ENCODE measurements around the gene CASQ2. TPM values are rescaled to one million over a fixed set of nuclear protein-coding genes. Genes with fewer than 3 reads are reported as not detected.

CASQ2 gene
- total and polyA plus RNA-seq, 2 of the 13 experiments (the other 11 are each of a cell fraction or from before 2014, with no cell fraction given): not detected

- TF ChIP-seq, protein P1, sequence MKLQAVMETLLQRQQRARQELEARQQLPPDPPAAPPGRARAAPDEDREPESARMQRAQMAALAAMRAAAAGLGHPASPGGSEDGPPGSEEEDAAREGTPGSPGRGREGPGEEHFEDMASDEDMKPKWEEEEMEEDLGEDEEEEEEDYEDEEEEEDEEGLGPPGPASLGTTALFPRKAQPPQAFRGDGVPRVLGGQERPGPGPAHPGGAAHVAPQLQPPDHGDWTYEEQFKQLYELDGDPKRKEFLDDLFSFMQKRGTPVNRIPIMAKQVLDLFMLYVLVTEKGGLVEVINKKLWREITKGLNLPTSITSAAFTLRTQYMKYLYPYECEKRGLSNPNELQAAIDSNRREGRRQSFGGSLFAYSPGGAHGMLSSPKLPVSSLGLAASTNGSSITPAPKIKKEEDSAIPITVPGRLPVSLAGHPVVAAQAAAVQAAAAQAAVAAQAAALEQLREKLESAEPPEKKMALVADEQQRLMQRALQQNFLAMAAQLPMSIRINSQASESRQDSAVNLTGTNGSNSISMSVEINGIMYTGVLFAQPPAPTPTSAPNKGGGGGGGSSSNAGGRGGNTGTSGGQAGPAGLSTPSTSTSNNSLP (IDR thresholded peaks at IDR 0.05; ENCODE audit: low read depth, low read length): no peak
These were observed 113.2 kb downstream of the CASQ2 start (continued) for GRCh38 chr1:115655306-115655663.

DNA sequence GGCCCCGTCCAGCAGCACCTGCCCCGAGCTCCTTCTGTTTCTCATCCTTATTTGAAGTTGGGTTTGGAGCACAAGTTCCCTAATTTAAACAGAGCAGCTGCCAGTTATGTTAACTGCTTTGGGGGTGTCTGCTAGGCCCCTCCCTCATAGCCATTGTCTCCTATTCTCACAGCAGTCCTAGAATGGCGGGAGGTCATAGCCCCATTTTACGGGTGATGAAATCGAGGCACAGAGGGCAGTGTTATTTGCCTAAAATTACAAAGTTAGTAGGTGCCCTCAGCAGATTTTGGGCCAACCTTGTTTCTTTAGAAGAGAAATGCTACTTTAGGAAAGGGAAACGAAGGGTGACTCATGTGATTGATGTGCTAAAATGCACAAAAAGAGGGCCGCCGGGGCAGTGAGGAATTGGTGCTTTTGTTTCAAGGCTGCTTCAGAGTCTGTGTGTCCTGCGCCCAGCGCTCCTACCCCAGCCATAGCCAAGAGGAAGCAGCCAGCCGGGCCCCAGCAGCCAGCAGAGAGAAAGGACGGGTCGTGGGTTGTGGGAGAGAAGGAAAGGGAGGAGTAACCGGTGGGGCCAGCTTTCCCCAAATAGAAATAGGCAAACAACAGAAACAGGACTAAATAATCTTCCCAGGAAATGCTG, 113.7 kb downstream of the CASQ2 start:
- peaks cover 7% of the 10 kb centered on the region for H3K79me2 ChIP-seq (ENCODE audit: insufficient read depth, low read length)
- POLR2A ChIA-PET: no interaction called here
- no peak overlapping the region for H3K4me2 ChIP-seq (ENCODE audit: low read depth, low read length)

GRCh38 chr1:115654125-115654524, 114.4 kb downstream of the CASQ2 start:
- intact Hi-C loops (cut with micrococcal nuclease; ENCODE audit: unreplicated experiment) (no loop called here), in situ Hi-C loops (cut with HindIII; ENCODE audit: extremely low pct_ligation_motif_present, low pct_unique_long_range_greater_than_20kb) (no loop called here)
- no peak overlapping the region for H3K9ac ChIP-seq (ENCODE audit: insufficient read depth, low read depth, low read length)
- no peak overlapping the region for H3K4me2 ChIP-seq (ENCODE audit: low read depth, low read length)
- 100% methylated on average over 3 of the region's 3 CpGs for WGBS (ENCODE audit: low lambda C conversion rate)
- CTCF ChIA-PET (ENCODE audit: low intra/inter-chr PET ratio, low total read pairs): no interaction called here
- no peaks in the 10 kb centered on the region for H4K20me1 ChIP-seq (ENCODE audit: insufficient read depth, low read length)
- peaks cover 11% of the 10 kb centered on the region for H3K79me2 ChIP-seq (ENCODE audit: insufficient read depth, low read length)
- no peaks in the 10 kb centered on the region for H3K9me3 ChIP-seq (ENCODE audit: low read length)
- BruUV-seq (replicated peaks): no TSS peak
- no peak overlapping the region for H3K27ac ChIP-seq (ENCODE audit: extremely low read length, insufficient read depth, low read length)
- peaks cover 6% of the 10 kb centered on the region; the same call in 1 of the 2 replicates for H3K4me1 ChIP-seq (ENCODE audit: insufficient read depth, low read length)
- no peaks in the 10 kb centered on the region for H3K27me3 ChIP-seq (ENCODE audit: control insufficient read depth in 1 of 2, insufficient read depth in 2 of 2, low read length in 2 of 2)
- no peak overlapping the region for H3K4me3 ChIP-seq (replicated peaks in 1 of 3; ENCODE audit: insufficient read depth in 1 of 3, low read depth in 2 of 3, low read length in 3 of 3)
- no peak overlapping the region for H2AFZ ChIP-seq (ENCODE audit: low read length)
- H3K36me3 ChIP-seq (replicated peaks in 1 of 2; ENCODE audit: control insufficient read depth in 1 of 2, insufficient read depth in 2 of 2, low read length in 2 of 2): peaks cover 9 to 72% of the 10 kb centered on the region in 2 experiments
- no peak for TF ChIP-seq LCORL (IDR thresholded peaks at IDR 0.05)
- no peak for TF ChIP-seq LCORL (CRISPR knock-in tag; IDR thresholded peaks at IDR 0.05)
- no peak for TF ChIP-seq ZNF180 (CRISPR knock-in tag; IDR thresholded peaks at IDR 0.05; ENCODE audit: borderline replicate concordance, low read depth)
- no peak for TF ChIP-seq MBNL3 (CRISPR knock-in tag; conservative IDR thresholded peaks at IDR 0.05)
- TF ChIP-seq KLF11 (CRISPR knock-in tag; IDR thresholded peaks at IDR 0.05): no peak
- TF ChIP-seq ZFP41 (CRISPR knock-in tag; IDR thresholded peaks at IDR 0.05; ENCODE audit: borderline replicate concordance): no peak
- TF ChIP-seq KAT7 (CRISPR knock-in tag; IDR thresholded peaks at IDR 0.05; ENCODE audit: borderline replicate concordance): no peak
- no peak for TF ChIP-seq ZNF496 (CRISPR knock-in tag; IDR thresholded peaks at IDR 0.05; ENCODE audit: insufficient replicate concordance)
- no peak for TF ChIP-seq PLRG1 (conservative IDR thresholded peaks at IDR 0.05)
- TF ChIP-seq ZNF350 (CRISPR knock-in tag; IDR thresholded peaks at IDR 0.05; ENCODE audit: borderline replicate concordance, low read depth): no peak
- no peak for TF ChIP-seq ATF2 (CRISPR knock-in tag; IDR thresholded peaks at IDR 0.05)
- no peak for ATAC-seq
- no peak for DNase-seq (ENCODE audit: low spot score)
- FAIRE-seq: no peak
- POLR2A ChIA-PET: no interaction called here

More for the DNA sequence above, 113.7 kb downstream of the CASQ2 start:
- BruUV-seq (replicated peaks): no TSS peak
- Histone ChIP-seq H2AFZ (ENCODE audit: low read length) (no peak overlapping the region), H3K9me3 (ENCODE audit: low read length) (no peaks in the 10 kb centered on the region), H3K36me3 (replicated peaks in 1 of 2; ENCODE audit: control insufficient read depth in 1 of 2, insufficient read depth in 2 of 2, low read length in 2 of 2) (peaks cover 9 to 77% of the 10 kb centered on the region in 2 experiments), H3K9ac (ENCODE audit: insufficient read depth, low read depth, low read length) (no peak overlapping the region), H3K4me3 (replicated peaks in 1 of 3; ENCODE audit: insufficient read depth in 1 of 3, low read depth in 2 of 3, low read length in 3 of 3) (no peak overlapping the region), H3K27ac (ENCODE audit: extremely low read length, insufficient read depth, low read length) (no peak overlapping the region), H3K4me1 (ENCODE audit: insufficient read depth, low read length) (peaks cover 3% of the 10 kb centered on the region; the same call in 1 of the 2 replicates), H4K20me1 (ENCODE audit: insufficient read depth, low read length) (no peaks in the 10 kb centered on the region), H3K27me3 (ENCODE audit: control insufficient read depth in 1 of 2, insufficient read depth in 2 of 2, low read length in 2 of 2) (no peaks in the 10 kb centered on the region)
- in situ Hi-C loops (cut with HindIII; ENCODE audit: extremely low pct_ligation_motif_present, low pct_unique_long_range_greater_than_20kb): no loop called here
- WGBS (ENCODE audit: low lambda C conversion rate): 93% methylated on average over 14 of the region's 14 CpGs
- DNase-seq (ENCODE audit: low spot score) (no peak), ATAC-seq (no peak), FAIRE-seq (no peak)
- CTCF ChIA-PET (ENCODE audit: low intra/inter-chr PET ratio, low total read pairs): no interaction called here
- intact Hi-C loops (cut with micrococcal nuclease; ENCODE audit: unreplicated experiment): no loop called here
- TF ChIP-seq AKAP8 (CRISPR knock-in tag; IDR thresholded peaks at IDR 0.05) (no peak), CREB1 (IDR thresholded peaks at IDR 0.05) (no peak), CREB1 (CRISPR knock-in tag; IDR thresholded peaks at IDR 0.05) (no peak)
